Upper lobe of left lung (tissue), 6 donors: Measurements from ENCODE around the gene CLIC3. TPM values are rescaled to one million over a fixed set of nuclear protein-coding genes. Genes with fewer than 3 reads are reported as not detected.

Experiments
- ATAC-seq, 2 donors: fragments of 200-7000 bp; cut with Tn5 transposase; one replicate each; pipeline ENCODE4 v1.9.1; 2022; ENCODE audit warnings: mild to moderate bottlenecking in 2 of 2, moderate library complexity in 2 of 2; ENCODE audit not compliant: low FRiP score in 2 of 2
- DNase-seq, 2 donors: peaks; one replicate each; pipeline ENCODE4 v3.0.0-alpha.2; 2019 to 2020
- H3K27ac ChIP-seq, 4 donors: fragments of 200-600 bp; sonication (generic); one replicate each; pipeline ENCODE4 v1.5.1; 2016 to 2019
- H3K27me3 ChIP-seq, 4 donors: fragments of 200-600 bp; sonication (generic); one replicate each; pipeline ENCODE4 v1.5.1; 2017 to 2019
- H3K36me3 ChIP-seq, 4 donors: fragments of 200-600 bp; sonication (generic); one replicate each; pipeline ENCODE4 v1.5.1; 2016 to 2019
- H3K4me1 ChIP-seq, 4 donors: fragments of 200-600 bp; sonication (generic); one replicate each; pipeline ENCODE4 v1.5.1; 2018 to 2019
- H3K4me3 ChIP-seq, 4 donors: fragments of 200-600 bp; sonication (generic); one replicate each; pipeline ENCODE4 v1.5.1; 2017 to 2019; ENCODE audit warnings: mild to moderate bottlenecking in 2 of 4, moderate library complexity in 1 of 4
- H3K9me3 ChIP-seq, 4 donors: fragments of 200-600 bp; sonication (generic); one replicate each; pipeline ENCODE4 v1.5.1; 2018 to 2019
- EP300 ChIP-seq, 4 donors: sonication (generic); formaldehyde crosslinking; IDR thresholded peaks; one replicate each; pipeline ENCODE4 v1.5.1; 2017; ENCODE audit warnings: antibody characterized with exemption in 4 of 4, control low read depth in 2 of 4
- POLR2A ChIP-seq, 4 donors: fragments of 450-650 bp; IDR thresholded peaks; one replicate each; pipeline ENCODE4 v1.5.1; 2016 to 2017; ENCODE audit warnings: antibody characterized with exemption in 4 of 4, mild to moderate bottlenecking in 2 of 4
- POLR2AphosphoS5 ChIP-seq, 2 donors: sonication (generic); formaldehyde crosslinking; IDR thresholded peaks; one replicate each; pipeline ENCODE4 v1.5.1; 2017; ENCODE audit warnings: antibody characterized with exemption in 2 of 2
- WGBS, 2 donors: methylation state at CpG; one replicate each; pipeline ENCODE4 v1.1.5; 2017 to 2018; 5-methylcytosine and 5-hydroxymethylcytosine counted together
- total RNA-seq, 6 donors: library from RNA; depleted of rRNA in 4 of 6; stranded (reverse); fragments of >200 nt in 4 of 6; gene quantifications; one replicate each; pipeline versions ENCODE4 v1.1.0 to v1.2.1, GENCODE V29; 2016 to 2021
- TF ChIP-seq, protein P1 (sequence below), 6 experiments: fragments of 450-650 bp in 4 of 6; fragments of 200-600 bp in 2 of 6; sonication (generic) in 2 of 6; IDR thresholded peaks; one replicate each; pipeline ENCODE4 v1.5.1; 2016 to 2019; ENCODE audit warnings: antibody characterized with exemption in 6 of 6
- donor health status: DM: no; HTN: no; CAD: no; lungs with moderate emphysema.
- donor health status: DM: no; HTN: yes; CAD: no; lungs with severe emphysema.

Gene CLIC3
- total RNA-seq, 6 donors from 2014 or later, result 41.9 to 132 (median 85.2) TPM

DNA sequence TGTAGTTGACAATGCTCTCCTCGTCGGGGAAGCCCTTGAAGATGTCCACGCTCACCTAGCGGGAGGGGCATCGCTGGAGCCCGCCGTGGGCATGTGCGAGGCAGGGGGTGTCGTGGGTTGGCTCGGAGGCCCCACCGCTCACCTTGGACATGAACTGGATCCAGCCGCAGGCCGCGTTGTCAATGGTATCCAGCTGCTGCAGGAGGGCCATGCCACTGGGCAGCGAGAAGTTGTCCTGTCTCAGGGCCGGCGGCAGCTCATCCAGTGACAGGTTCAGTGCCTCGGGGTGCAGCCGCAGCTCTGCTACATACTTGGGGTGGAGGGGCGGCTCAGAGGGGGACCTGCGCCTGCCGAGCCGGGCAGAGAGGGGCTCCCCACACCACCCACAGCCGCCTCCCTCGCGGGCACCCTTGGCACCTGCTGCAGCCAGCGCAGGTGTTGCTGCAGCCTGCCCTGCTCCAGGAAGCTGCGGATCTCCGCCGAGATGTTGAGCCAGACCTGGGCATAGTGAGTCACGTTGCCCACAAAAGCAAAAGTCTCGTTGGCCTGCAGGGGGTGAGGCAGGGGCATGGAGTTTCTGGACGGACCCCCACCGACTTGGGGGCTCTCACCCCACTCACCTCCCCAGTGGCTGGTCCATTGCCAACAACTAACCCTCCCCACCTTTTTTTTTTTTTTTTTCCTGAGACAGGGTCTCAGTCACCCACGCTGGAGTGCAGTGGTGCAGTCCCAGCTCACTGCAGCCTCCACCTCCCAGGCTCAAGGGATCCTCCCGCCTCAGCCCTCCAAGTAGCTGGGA is 22.6 kb upstream of the CLIC3 start:
- no peak for ATAC-seq

DNA sequence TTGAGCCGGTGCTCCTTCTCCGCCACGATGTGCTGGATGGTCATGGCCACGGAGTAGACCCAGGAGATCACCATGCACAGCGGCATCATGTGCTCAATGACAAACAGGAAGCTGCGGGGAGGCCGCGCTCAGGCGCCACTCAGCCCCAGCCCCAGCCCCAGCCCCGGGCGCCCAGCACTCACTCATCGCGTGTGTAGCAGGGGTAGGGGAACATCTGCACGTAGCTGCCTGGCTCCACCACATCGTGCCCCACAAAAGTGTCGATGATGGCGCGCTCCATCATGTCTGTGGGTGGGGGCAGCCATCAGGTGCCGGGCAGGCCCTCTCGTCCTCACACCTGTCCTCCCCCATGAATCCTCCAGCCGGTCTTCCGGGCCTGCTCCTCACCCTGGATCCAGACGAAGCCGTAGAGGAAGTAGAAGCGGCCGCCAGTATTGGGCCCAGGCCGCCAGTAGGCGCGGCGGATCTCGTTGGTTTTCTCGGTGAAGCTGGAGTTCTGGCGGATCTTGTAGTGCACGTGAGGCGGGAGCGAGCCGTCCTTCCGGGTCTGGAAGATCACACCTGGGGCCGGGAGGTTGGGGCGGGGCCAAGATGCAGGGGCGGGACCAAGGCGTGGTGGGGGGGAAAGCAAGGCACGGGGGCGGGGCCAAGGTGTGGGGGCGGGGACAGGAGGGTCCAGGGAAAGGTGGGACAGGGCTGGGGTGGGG is 21.6 kb upstream of the CLIC3 start:
- H3K4me3 ChIP-seq, result no peak overlapping the region
- TF ChIP-seq, protein P1, sequence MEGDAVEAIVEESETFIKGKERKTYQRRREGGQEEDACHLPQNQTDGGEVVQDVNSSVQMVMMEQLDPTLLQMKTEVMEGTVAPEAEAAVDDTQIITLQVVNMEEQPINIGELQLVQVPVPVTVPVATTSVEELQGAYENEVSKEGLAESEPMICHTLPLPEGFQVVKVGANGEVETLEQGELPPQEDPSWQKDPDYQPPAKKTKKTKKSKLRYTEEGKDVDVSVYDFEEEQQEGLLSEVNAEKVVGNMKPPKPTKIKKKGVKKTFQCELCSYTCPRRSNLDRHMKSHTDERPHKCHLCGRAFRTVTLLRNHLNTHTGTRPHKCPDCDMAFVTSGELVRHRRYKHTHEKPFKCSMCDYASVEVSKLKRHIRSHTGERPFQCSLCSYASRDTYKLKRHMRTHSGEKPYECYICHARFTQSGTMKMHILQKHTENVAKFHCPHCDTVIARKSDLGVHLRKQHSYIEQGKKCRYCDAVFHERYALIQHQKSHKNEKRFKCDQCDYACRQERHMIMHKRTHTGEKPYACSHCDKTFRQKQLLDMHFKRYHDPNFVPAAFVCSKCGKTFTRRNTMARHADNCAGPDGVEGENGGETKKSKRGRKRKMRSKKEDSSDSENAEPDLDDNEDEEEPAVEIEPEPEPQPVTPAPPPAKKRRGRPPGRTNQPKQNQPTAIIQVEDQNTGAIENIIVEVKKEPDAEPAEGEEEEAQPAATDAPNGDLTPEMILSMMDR (IDR thresholded peaks at IDR 0.05), result no peak
- TF ChIP-seq POLR2A (IDR thresholded peaks at IDR 0.05), result no peak
- TF ChIP-seq EP300 (IDR thresholded peaks at IDR 0.05), result no peak
- no peak for TF ChIP-seq POLR2AphosphoS5 (IDR thresholded peaks at IDR 0.05)
- no peaks in the 10 kb centered on the region for H3K9me3 ChIP-seq
- H3K4me1 ChIP-seq, result no peaks in the 10 kb centered on the region
- ATAC-seq (no peak), DNase-seq (peak in 1 of 2 donors; percentile 61)
- H3K36me3 ChIP-seq, result peaks cover 0 to 53% (median 37%) of the 10 kb centered on the region in 4 donors
- 95 to 96% methylated on average over 21 to 36 of the region's 45 CpGs for WGBS, 2 donors
- no peak overlapping the region for H3K27ac ChIP-seq
- no peaks in the 10 kb centered on the region for H3K27me3 ChIP-seq

More for the DNA sequence above, 22.6 kb upstream of the CLIC3 start:
- Histone ChIP-seq H3K27ac (no peak overlapping the region), H3K27me3 (no peaks in the 10 kb centered on the region), H3K4me3 (no peak overlapping the region), H3K9me3 (no peaks in the 10 kb centered on the region), H3K4me1 (no peaks in the 10 kb centered on the region), H3K36me3 (peaks cover 0 to 48% (median 32%) of the 10 kb centered on the region in 4 donors)
- WGBS, 2 donors, result 84 to 90% methylated on average over 19 to 21 of the region's 36 CpGs
- peak in 1 of 2 donors; percentile 76 for DNase-seq
- TF ChIP-seq POLR2A (IDR thresholded peaks at IDR 0.05), result no peak
- TF ChIP-seq EP300 (IDR thresholded peaks at IDR 0.05), result no peak
- TF ChIP-seq, protein P1 (IDR thresholded peaks at IDR 0.05), result no peak
- TF ChIP-seq POLR2AphosphoS5 (IDR thresholded peaks at IDR 0.05), result no peak

DNA sequence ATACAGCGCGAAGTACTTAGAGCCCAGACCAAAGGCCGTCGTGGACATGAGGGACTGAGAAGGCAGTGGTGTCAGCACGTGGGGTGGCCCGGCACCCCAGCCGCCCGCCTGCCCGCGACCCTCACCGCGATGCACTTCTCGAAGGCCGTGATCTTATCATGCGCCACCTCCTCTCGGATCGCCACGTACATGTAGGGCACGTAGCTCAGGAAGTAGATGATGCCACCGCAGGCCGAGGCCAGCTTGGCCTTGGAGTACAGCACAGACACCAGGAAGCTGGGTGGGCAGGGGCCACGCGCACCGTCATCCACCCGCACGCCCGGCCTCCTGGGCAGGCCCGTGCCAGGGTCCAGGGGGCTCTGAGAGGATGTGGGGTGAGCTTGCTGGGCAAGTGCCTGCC is 20.7 kb upstream of the CLIC3 start:
- TF ChIP-seq, protein P1 (IDR thresholded peaks at IDR 0.05), result no peak
- TF ChIP-seq EP300 (IDR thresholded peaks at IDR 0.05), result no peak
- TF ChIP-seq POLR2A (IDR thresholded peaks at IDR 0.05), result no peak
- Histone ChIP-seq H3K27me3 (no peaks in the 10 kb centered on the region), H3K4me3 (no peak overlapping the region), H3K9me3 (no peaks in the 10 kb centered on the region), H3K36me3 (peaks cover 0 to 61% (median 44%) of the 10 kb centered on the region in 4 donors), H3K4me1 (no peaks in the 10 kb centered on the region), H3K27ac (no peak overlapping the region)
- ATAC-seq, result no peak
- DNase-seq, result peak in 1 of 2 donors; percentile 78
- WGBS, 2 donors, result 98 to 99% methylated on average over 26 to 28 of the region's 28 CpGs

DNA sequence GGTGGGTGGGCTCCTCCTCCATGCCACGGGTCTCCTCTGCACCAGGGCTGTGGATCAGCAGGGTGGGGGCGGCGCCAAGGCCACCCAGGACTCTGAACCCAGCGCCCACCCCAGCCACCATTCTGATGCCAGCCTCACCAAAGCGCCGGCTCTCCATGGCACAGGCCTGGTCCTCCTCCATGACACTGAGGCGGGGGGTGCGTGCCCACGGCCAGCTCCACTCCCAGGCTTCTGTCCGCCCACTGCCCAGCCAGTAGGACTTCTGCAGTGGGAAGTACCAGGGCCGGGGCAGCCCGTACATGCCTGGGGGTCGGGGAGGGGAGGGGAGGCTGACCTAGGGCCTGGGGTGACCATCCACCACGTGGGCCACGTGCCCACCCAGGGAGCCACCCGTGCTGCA is 20.1 kb upstream of the CLIC3 start:
- Histone ChIP-seq H3K27ac (no peak overlapping the region), H3K9me3 (no peaks in the 10 kb centered on the region), H3K4me1 (no peaks in the 10 kb centered on the region), H3K27me3 (no peaks in the 10 kb centered on the region), H3K36me3 (peaks cover 0 to 67% (median 46%) of the 10 kb centered on the region in 4 donors), H3K4me3 (no peak overlapping the region)
- WGBS, 2 donors, result 96 to 97% methylated on average over 5 to 16 of the region's 16 CpGs
- DNase-seq (peak in 1 of 2 donors; percentile 69), ATAC-seq (no peak)
- TF ChIP-seq POLR2AphosphoS5 (IDR thresholded peaks at IDR 0.05), result no peak
- TF ChIP-seq, protein P1 (IDR thresholded peaks at IDR 0.05), result no peak
- TF ChIP-seq EP300 (IDR thresholded peaks at IDR 0.05), result no peak
- no peak for TF ChIP-seq POLR2A (IDR thresholded peaks at IDR 0.05)
